Mesenchymal stem cell (in vitro differentiated cells and primary cell): ENCODE results near the gene OR12D2.

Experiments used
- DNase-seq: peaks from one replicate; pipeline ENCODE4 v3.0.0-alpha.2; 2013
- H2AFZ ChIP-seq: one replicate; pipeline ENCODE4 v1.6.1; 2013; ENCODE audit warnings: low read depth, mild to moderate bottlenecking, control low read depth, inconsistent platforms, low read length, moderate library complexity
- H2AK5ac ChIP-seq: 2 replicates; pipeline ENCODE4 v1.6.1; 2013; ENCODE audit warnings: low read length, moderate library complexity, mild to moderate bottlenecking, inconsistent platforms; ENCODE audit not compliant: severe bottlenecking
- H2BK120ac ChIP-seq: one replicate; pipeline ENCODE4 v1.6.1; 2013; ENCODE audit warnings: low read depth, mild to moderate bottlenecking, inconsistent platforms, low read length, moderate library complexity
- H2BK12ac ChIP-seq, 2 experiments: one replicate each; pipeline ENCODE4 v1.6.1; 2013; ENCODE audit warnings: inconsistent platforms in 2 of 2, low read length in 2 of 2, mild to moderate bottlenecking in 2 of 2, moderate library complexity in 2 of 2, control low read depth in 1 of 2
- H2BK15ac ChIP-seq: one replicate; pipeline ENCODE4 v1.6.1; 2013; ENCODE audit warnings: mild to moderate bottlenecking, low read depth, inconsistent platforms; ENCODE audit not compliant: poor library complexity, severe bottlenecking
- H2BK5ac ChIP-seq: 2 replicates; pipeline ENCODE4 v1.6.1; 2013; ENCODE audit warnings: low read depth, mild to moderate bottlenecking, low read length, control low read depth, inconsistent platforms; ENCODE audit not compliant: poor library complexity, severe bottlenecking
- H3K14ac ChIP-seq, 2 experiments: one replicate each; pipeline ENCODE4 v1.6.1; 2013; ENCODE audit warnings: inconsistent platforms in 2 of 2, low read length in 2 of 2, control low read depth in 1 of 2, mild to moderate bottlenecking in 1 of 2, moderate library complexity in 1 of 2
- H3K18ac ChIP-seq, 2 experiments: one replicate each; pipeline ENCODE4 v1.6.1; 2013; ENCODE audit warnings: inconsistent platforms in 2 of 2, low read length in 2 of 2, control low read depth in 1 of 2, low read depth in 1 of 2, mild to moderate bottlenecking in 1 of 2
- H3K23ac ChIP-seq, 2 experiments: one replicate each; pipeline ENCODE4 v1.6.1; 2013; ENCODE audit warnings: inconsistent platforms in 2 of 2, low read length in 2 of 2, mild to moderate bottlenecking in 2 of 2, moderate library complexity in 2 of 2, control low read depth in 1 of 2
- H3K27ac ChIP-seq: 2 replicates; pipeline ENCODE4 v1.5.1; 2013; ENCODE audit warnings: mild to moderate bottlenecking, moderate library complexity, low read length, control low read depth, inconsistent platforms; ENCODE audit not compliant: poor library complexity, severe bottlenecking
- H3K27me3 ChIP-seq, 2 experiments: 2 replicates each; pipeline versions ENCODE4 v1.6.1 to v1.7.0; 2013; ENCODE audit warnings: low read length in 2 of 2, mild to moderate bottlenecking in 2 of 2, moderate library complexity in 2 of 2, control low read depth in 1 of 2, inconsistent platforms in 1 of 2; ENCODE audit not compliant: control insufficient read depth in 1 of 2, insufficient read depth in 1 of 2
- H3K36me3 ChIP-seq, 2 experiments: 2 replicates each; pipeline versions ENCODE4 v1.6.1 to v1.7.0; 2013; ENCODE audit warnings: low read length in 2 of 2, control low read depth in 1 of 2, inconsistent platforms in 1 of 2, low read depth in 1 of 2, mild to moderate bottlenecking in 1 of 2; ENCODE audit not compliant: insufficient read depth in 2 of 2, control insufficient read depth in 1 of 2
- H3K4ac ChIP-seq, 2 experiments: one replicate each; pipeline ENCODE4 v1.6.1; 2013; ENCODE audit warnings: inconsistent platforms in 2 of 2, low read length in 2 of 2, mild to moderate bottlenecking in 2 of 2, moderate library complexity in 2 of 2, control low read depth in 1 of 2, low read depth in 1 of 2
- H3K4me1 ChIP-seq: 2 replicates; pipeline ENCODE4 v1.6.1; 2013; ENCODE audit warnings: low read depth, low read length, control low read depth; ENCODE audit not compliant: control insufficient read depth, insufficient read depth
- H3K4me2 ChIP-seq: 2 replicates; pipeline ENCODE4 v1.6.1; 2013; ENCODE audit warnings: low read length, mild to moderate bottlenecking, inconsistent platforms; ENCODE audit not compliant: poor library complexity, severe bottlenecking
- H3K4me3 ChIP-seq, 2 experiments: 2 replicates each; pipeline versions ENCODE4 v1.5.1 to v1.7.0; 2013; ENCODE audit warnings: low read length in 2 of 2, mild to moderate bottlenecking in 2 of 2, control low read depth in 1 of 2, low read depth in 1 of 2; ENCODE audit not compliant: insufficient read depth in 1 of 2
- H3K79me1 ChIP-seq: replicated peaks from 2 replicates; pipeline ENCODE4 v1.6.1; 2013; ENCODE audit warnings: mild to moderate bottlenecking, control low read depth, low read length, inconsistent platforms; ENCODE audit not compliant: poor library complexity, severe bottlenecking
- H3K9ac ChIP-seq: 2 replicates; pipeline ENCODE4 v1.7.0; 2013; ENCODE audit warnings: mild to moderate bottlenecking, low read length, moderate library complexity
- H3K9me3 ChIP-seq: 2 replicates; pipeline ENCODE4 v1.7.0; 2013; ENCODE audit warnings: mild to moderate bottlenecking, low read length; ENCODE audit not compliant: control insufficient read depth
- H4K8ac ChIP-seq: one replicate; pipeline ENCODE4 v1.6.1; 2013; ENCODE audit warnings: inconsistent platforms, mild to moderate bottlenecking, low read length, moderate library complexity
- H4K91ac ChIP-seq: one replicate; pipeline ENCODE4 v1.6.1; 2013; ENCODE audit warnings: mild to moderate bottlenecking, low read length, inconsistent platforms
- WGBS: methylation state at CpG from one replicate; pipeline ENCODE4 v1.1.7; 2013; ENCODE audit warnings: mixed read lengths; 5-methylcytosine and 5-hydroxymethylcytosine counted together

Gene OR12D2

DNA sequence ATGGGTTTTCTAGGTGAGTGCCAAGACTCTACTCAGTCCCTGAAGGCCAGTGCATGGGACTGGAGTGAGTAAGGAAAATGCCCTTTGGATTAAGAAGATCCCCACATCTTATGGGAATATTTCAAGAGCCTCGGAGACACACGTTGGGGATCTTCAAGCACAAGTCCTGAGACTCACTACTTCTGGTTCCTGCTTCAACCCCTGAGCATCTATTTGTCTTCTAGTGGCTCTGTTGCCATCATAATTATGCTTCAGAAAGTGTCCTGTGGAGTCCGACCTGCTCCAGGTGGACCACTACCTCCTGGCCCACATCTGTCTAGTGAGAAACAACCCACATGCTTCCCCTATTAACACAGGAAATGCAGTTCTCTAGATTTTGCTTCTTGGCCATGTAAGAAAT, 26.7 kb upstream of the OR12D2 start, which contains the start of gene OR5V1:
TSS of gene OR5V1 (minus strand) at position 101 of the 400 bp plus-strand sequence. CDS start 12,670 bp downstream, outside the sequence.
- H3K36me3 ChIP-seq: no peaks in the 10 kb centered on the region
- no peaks in the 10 kb centered on the region for H3K4me1 ChIP-seq
- no peak within 1 kb of the TSS for H2BK5ac ChIP-seq
- no peaks in the 10 kb centered on the region for H3K27me3 ChIP-seq
- H2AK5ac ChIP-seq: no peak within 1 kb of the TSS
- no peak within 1 kb of the TSS for H3K4me2 ChIP-seq
- H3K27ac ChIP-seq: no peak within 1 kb of the TSS
- H3K9me3 ChIP-seq: peaks cover 6% of the 10 kb centered on the region
- H3K14ac ChIP-seq: no peak within 1 kb of the TSS
- H2BK120ac ChIP-seq: no peak within 1 kb of the TSS
- no peak within 1 kb of the TSS for H4K8ac ChIP-seq
- H3K4ac ChIP-seq: no peak within 1 kb of the TSS
- H3K4me3 ChIP-seq: no peak within 1 kb of the TSS
- H3K18ac ChIP-seq: no peak within 1 kb of the TSS
- no peak within 1 kb of the TSS for H3K9ac ChIP-seq
- no peaks in the 10 kb centered on the region for H3K79me1 ChIP-seq
- H2BK12ac ChIP-seq: no peak within 1 kb of the TSS
- H2AFZ ChIP-seq: no peak within 1 kb of the TSS
- DNase-seq: no peak
- no peak within 1 kb of the TSS for H4K91ac ChIP-seq
- H2BK15ac ChIP-seq: no peak within 1 kb of the TSS
- H3K23ac ChIP-seq: no peak within 1 kb of the TSS
- 83% methylated on average over 3 of the region's 3 CpGs for WGBS

DNA sequence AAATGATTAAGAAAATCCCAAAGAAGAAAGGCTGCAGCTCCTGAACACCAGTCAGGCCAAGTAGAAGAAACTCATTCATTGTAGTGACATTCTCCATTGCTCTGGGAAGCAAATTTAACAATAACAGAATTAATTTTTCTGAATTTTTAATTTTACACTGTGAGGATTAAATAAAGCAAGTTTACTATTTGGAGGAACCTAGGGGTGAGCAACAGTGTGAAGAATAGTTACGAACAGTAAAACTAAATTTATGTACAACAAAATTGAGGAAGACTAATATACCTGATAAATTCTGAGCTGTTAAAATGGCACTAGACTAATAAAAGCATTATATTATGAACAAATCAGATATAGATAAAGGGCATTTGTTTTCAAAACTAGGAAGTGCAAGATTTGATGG, 20.2 kb upstream of the OR12D2 start, which contains the start of gene OR12D3:
TSS of gene OR12D3 (minus strand) at position 101 of the 400 bp plus-strand sequence. CDS start at position 97, 4 bp downstream.
- Histone ChIP-seq H3K4me2 (no peak within 1 kb of the TSS), H3K27ac (no peak within 1 kb of the TSS), H3K23ac (no peak within 1 kb of the TSS), H4K8ac (no peak within 1 kb of the TSS), H2AFZ (peak within 1 kb of the TSS; percentile 18), H4K91ac (no peak within 1 kb of the TSS), H3K18ac (no peak within 1 kb of the TSS), H3K9me3 (peaks cover 6% of the 10 kb centered on the region), H2BK5ac (no peak within 1 kb of the TSS), H3K4me1 (no peaks in the 10 kb centered on the region), H2BK12ac (no peak within 1 kb of the TSS), H3K4ac (no peak within 1 kb of the TSS), H3K36me3 (no peaks in the 10 kb centered on the region), H2AK5ac (no peak within 1 kb of the TSS), H3K27me3 (no peaks in the 10 kb centered on the region), H2BK120ac (no peak within 1 kb of the TSS), H2BK15ac (no peak within 1 kb of the TSS), H3K4me3 (no peak within 1 kb of the TSS), H3K79me1 (no peaks in the 10 kb centered on the region), H3K9ac (no peak within 1 kb of the TSS), H3K14ac (no peak within 1 kb of the TSS)
- no peak for DNase-seq
- WGBS: 100% methylated on average over 1 of the region's 1 CpG

DNA sequence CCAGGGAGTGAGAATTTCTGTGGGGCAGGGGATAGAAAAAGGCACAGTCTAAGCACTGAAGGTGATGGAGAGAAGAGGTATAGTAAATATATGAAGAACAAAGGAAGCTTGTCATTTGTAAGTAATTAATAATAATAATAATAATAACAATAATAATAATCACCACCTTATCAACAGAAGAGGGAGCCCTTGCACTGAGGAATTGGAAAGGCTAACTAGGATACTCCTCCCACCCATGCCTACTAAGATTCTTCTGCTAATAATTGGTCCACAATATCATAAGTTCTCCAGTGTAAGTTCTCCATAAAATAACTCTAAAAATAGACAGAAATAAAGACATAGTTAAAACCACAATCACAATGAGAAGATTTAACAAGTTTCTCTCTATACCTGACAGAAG, 19.4 kb upstream of the OR12D2 start:
- peaks cover 6% of the 10 kb centered on the region for H3K9me3 ChIP-seq
- H2BK5ac ChIP-seq: no peak overlapping the region
- H2BK15ac ChIP-seq: no peak overlapping the region
- no peak overlapping the region for H3K9ac ChIP-seq
- no peak overlapping the region for H3K4me2 ChIP-seq
- H3K27me3 ChIP-seq: no peaks in the 10 kb centered on the region
- no peaks in the 10 kb centered on the region for H3K4me1 ChIP-seq
- no peak overlapping the region for H2AFZ ChIP-seq
- no peak overlapping the region for H4K91ac ChIP-seq
- no peak overlapping the region for H4K8ac ChIP-seq
- H2AK5ac ChIP-seq: no peak overlapping the region
- H2BK120ac ChIP-seq: no peak overlapping the region
- H3K14ac ChIP-seq: no peak overlapping the region
- no peak for DNase-seq
- no peak overlapping the region for H2BK12ac ChIP-seq
- no peaks in the 10 kb centered on the region for H3K79me1 ChIP-seq
- H3K36me3 ChIP-seq: no peaks in the 10 kb centered on the region
- no peak overlapping the region for H3K27ac ChIP-seq
- H3K4ac ChIP-seq: no peak overlapping the region
- H3K18ac ChIP-seq: no peak overlapping the region
- H3K23ac ChIP-seq: no peak overlapping the region
- no peak overlapping the region for H3K4me3 ChIP-seq

DNA sequence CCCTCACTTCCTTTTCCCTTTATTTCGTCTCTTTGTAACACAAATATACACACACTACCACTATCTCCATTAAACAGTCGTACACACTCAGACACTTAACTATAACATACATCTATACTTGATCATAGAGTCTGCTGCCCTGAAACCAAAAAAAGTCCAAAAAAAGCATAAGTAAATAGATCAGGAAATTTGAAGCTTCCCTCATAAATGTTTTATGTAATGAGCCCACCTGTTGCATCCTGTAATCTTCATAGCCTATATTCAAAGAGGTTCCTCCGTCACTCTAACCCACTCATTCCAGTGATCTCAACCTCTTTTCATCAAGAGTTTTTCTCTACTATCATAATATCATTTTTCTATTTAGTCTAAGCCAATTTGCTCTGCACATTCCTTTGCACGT, 6.9 kb upstream of the OR12D2 start:
- no peak overlapping the region for H2BK15ac ChIP-seq
- 58% methylated on average over 3 of the region's 4 CpGs for WGBS

More for the DNA sequence above, 6.9 kb upstream of the OR12D2 start:
- no peak overlapping the region for H2BK120ac ChIP-seq
- no peak overlapping the region for H3K18ac ChIP-seq
- H3K27me3 ChIP-seq: no peaks in the 10 kb centered on the region
- no peak overlapping the region for H3K9ac ChIP-seq
- H3K27ac ChIP-seq: no peak overlapping the region
- no peaks in the 10 kb centered on the region for H3K36me3 ChIP-seq
- no peak overlapping the region for H3K23ac ChIP-seq
- H3K79me1 ChIP-seq: no peaks in the 10 kb centered on the region
- no peak overlapping the region for H2BK12ac ChIP-seq
- H3K4me3 ChIP-seq: no peak overlapping the region
- H3K4me1 ChIP-seq: no peaks in the 10 kb centered on the region
- H4K8ac ChIP-seq: no peak overlapping the region
- H2AK5ac ChIP-seq: no peak overlapping the region
- no peak overlapping the region for H3K4me2 ChIP-seq
- H3K9me3 ChIP-seq: no peaks in the 10 kb centered on the region
- no peak overlapping the region for H3K14ac ChIP-seq
- H2BK5ac ChIP-seq: no peak overlapping the region
- H3K4ac ChIP-seq: no peak overlapping the region
- no peak overlapping the region for H2AFZ ChIP-seq
- DNase-seq: no peak
- no peak overlapping the region for H4K91ac ChIP-seq
